Measurements from ENCODE around the gene XPOT. TPM values are rescaled to one million over a fixed set of nuclear protein-coding genes. Genes with fewer than 3 reads are reported as not detected.
A peak's percentile ranks its signal among the peaks of the same experiment; 100 is the strongest.

XPOT gene
- total RNA-seq, 2 donors from 2014 or later = 284 to 325 TPM

- DNase-seq = no peak
Measured at GRCh38 chr12:64402181-64402580, 2.0 kb upstream of the XPOT start.

GRCh38 chr12:64404470-64405256, 471 bp downstream of the XPOT start:
- peaks cover 9 to 21% of the 10 kb centered on the region in 2 donors for H3K36me3 Mint-ChIP-seq (ENCODE audit: insufficient read depth in 2 of 2)
- H3K4me1 Mint-ChIP-seq (ENCODE audit: low read depth) = peaks cover 44% of the 10 kb centered on the region
- ATAC-seq (replicated peaks in 1 of 2) (peak; percentile 65 to 70), DNase-seq (peak; percentile 85 to 90)
- H3K27me3 Mint-ChIP-seq (ENCODE audit: low read depth) = no peaks in the 10 kb centered on the region
- peak overlapping the region; percentile 100 for H3K27ac Mint-ChIP-seq
- H3K9me3 Mint-ChIP-seq = no peaks in the 10 kb centered on the region
- H3K4me3 Mint-ChIP-seq = peak overlapping the region; percentile 99

More at GRCh38 chr12:64402181-64402580, 2.0 kb upstream of the XPOT start:
- Mint-ChIP-seq H3K36me3 (ENCODE audit: insufficient read depth in 2 of 2) (peaks cover 9 to 16% of the 10 kb centered on the region in 2 donors), H3K9me3 (no peaks in the 10 kb centered on the region), H3K4me1 (ENCODE audit: low read depth) (peaks cover 31% of the 10 kb centered on the region), H3K4me3 (peak overlapping the region in 1 of 2 donors; percentile 54), H3K27ac (no peak overlapping the region), H3K27me3 (ENCODE audit: low read depth) (no peaks in the 10 kb centered on the region)
- no peak for ATAC-seq (replicated peaks in 1 of 2)

GRCh38 chr12:64407342-64408223, 3.4 kb downstream of the XPOT start:
- ATAC-seq (replicated peaks in 1 of 2) = no peak
- Mint-ChIP-seq H3K36me3 (ENCODE audit: insufficient read depth in 2 of 2) (peaks cover 9 to 38% of the 10 kb centered on the region in 2 donors), H3K27ac (no peak overlapping the region), H3K27me3 (ENCODE audit: low read depth) (no peaks in the 10 kb centered on the region), H3K9me3 (no peaks in the 10 kb centered on the region), H3K4me1 (ENCODE audit: low read depth) (peaks cover 40% of the 10 kb centered on the region), H3K4me3 (peak overlapping the region; percentile 4 to 18)
- DNase-seq = no peak

- Mint-ChIP-seq H3K4me1 (ENCODE audit: low read depth) (peaks cover 35% of the 10 kb centered on the region), H3K27ac (peak overlapping the region; percentile 60), H3K9me3 (no peaks in the 10 kb centered on the region), H3K36me3 (ENCODE audit: insufficient read depth in 2 of 2) (peaks cover 6 to 46% of the 10 kb centered on the region in 2 donors), H3K4me3 (no peak overlapping the region), H3K27me3 (ENCODE audit: low read depth) (no peaks in the 10 kb centered on the region)
- no peak for DNase-seq
- ATAC-seq (replicated peaks in 1 of 2) = no peak
Measured at GRCh38 chr12:64411427-64411826, 7.2 kb downstream of the XPOT start.

GRCh38 chr12:64412459-64412858, 8.3 kb downstream of the XPOT start:
- Mint-ChIP-seq H3K27me3 (ENCODE audit: low read depth) (no peaks in the 10 kb centered on the region), H3K27ac (peak overlapping the region; percentile 46), H3K4me1 (ENCODE audit: low read depth) (peaks cover 31% of the 10 kb centered on the region), H3K36me3 (ENCODE audit: insufficient read depth in 2 of 2) (peaks cover 8 to 44% of the 10 kb centered on the region in 2 donors), H3K9me3 (no peaks in the 10 kb centered on the region), H3K4me3 (no peak overlapping the region)
- DNase-seq (no peak), ATAC-seq (replicated peaks in 1 of 2) (no peak)

GRCh38 chr12:64413884-64414283, 9.7 kb downstream of the XPOT start:
- DNase-seq (no peak), ATAC-seq (replicated peaks in 1 of 2) (no peak)
- Mint-ChIP-seq H3K9me3 (no peaks in the 10 kb centered on the region), H3K36me3 (ENCODE audit: insufficient read depth in 2 of 2) (peaks cover 8 to 49% of the 10 kb centered on the region in 2 donors), H3K4me1 (ENCODE audit: low read depth) (peaks cover 19% of the 10 kb centered on the region), H3K4me3 (no peak overlapping the region), H3K27me3 (ENCODE audit: low read depth) (no peaks in the 10 kb centered on the region), H3K27ac (no peak overlapping the region)

GRCh38 chr12:64418209-64418608, 14.0 kb downstream of the XPOT start:
- Mint-ChIP-seq H3K9me3 (no peaks in the 10 kb centered on the region), H3K36me3 (ENCODE audit: insufficient read depth in 2 of 2) (peaks cover 12 to 56% of the 10 kb centered on the region in 2 donors), H3K4me1 (ENCODE audit: low read depth) (peaks cover 15% of the 10 kb centered on the region), H3K4me3 (no peak overlapping the region), H3K27me3 (ENCODE audit: low read depth) (no peaks in the 10 kb centered on the region), H3K27ac (peak overlapping the region; percentile 75)
- DNase-seq = no peak
- no peak for ATAC-seq (replicated peaks in 1 of 2)

- no peak for DNase-seq
- Mint-ChIP-seq H3K36me3 (ENCODE audit: insufficient read depth in 2 of 2) (peaks cover 12 to 60% of the 10 kb centered on the region in 2 donors), H3K9me3 (no peaks in the 10 kb centered on the region), H3K27me3 (ENCODE audit: low read depth) (no peaks in the 10 kb centered on the region), H3K4me3 (no peak overlapping the region), H3K27ac (no peak overlapping the region), H3K4me1 (ENCODE audit: low read depth) (peaks cover 15% of the 10 kb centered on the region)
- no peak for ATAC-seq (replicated peaks in 1 of 2)
Measured at GRCh38 chr12:64419696-64420095, 15.5 kb downstream of the XPOT start.

GRCh38 chr12:64427988-64428387, 23.8 kb downstream of the XPOT start:
- H3K27ac Mint-ChIP-seq = no peak overlapping the region

GRCh38 chr12:64428956-64429355, 24.8 kb downstream of the XPOT start:
- no peaks in the 10 kb centered on the region for H3K9me3 Mint-ChIP-seq
- no peak overlapping the region for H3K4me3 Mint-ChIP-seq
- H3K4me1 Mint-ChIP-seq (ENCODE audit: low read depth) = peaks cover 6% of the 10 kb centered on the region
- DNase-seq (no peak), ATAC-seq (replicated peaks in 1 of 2) (no peak)
- peaks cover 10 to 69% of the 10 kb centered on the region in 2 donors for H3K36me3 Mint-ChIP-seq (ENCODE audit: insufficient read depth in 2 of 2)
- no peak overlapping the region for H3K27ac Mint-ChIP-seq
- no peaks in the 10 kb centered on the region for H3K27me3 Mint-ChIP-seq (ENCODE audit: low read depth)

More at GRCh38 chr12:64427988-64428387, 23.8 kb downstream of the XPOT start:
- Mint-ChIP-seq H3K27me3 (ENCODE audit: low read depth) (no peaks in the 10 kb centered on the region), H3K4me1 (ENCODE audit: low read depth) (peaks cover 6% of the 10 kb centered on the region), H3K4me3 (no peak overlapping the region), H3K9me3 (no peaks in the 10 kb centered on the region), H3K36me3 (ENCODE audit: insufficient read depth in 2 of 2) (peaks cover 10 to 71% of the 10 kb centered on the region in 2 donors)
- DNase-seq (no peak), ATAC-seq (replicated peaks in 1 of 2) (no peak)

GRCh38 chr12:64430886-64431285, 26.7 kb downstream of the XPOT start:
- no peak for ATAC-seq (replicated peaks in 1 of 2)
- H3K4me1 Mint-ChIP-seq (ENCODE audit: low read depth) = peaks cover 6% of the 10 kb centered on the region
- H3K27ac Mint-ChIP-seq = no peak overlapping the region
- DNase-seq = no peak
- no peak overlapping the region for H3K4me3 Mint-ChIP-seq
- H3K27me3 Mint-ChIP-seq (ENCODE audit: low read depth) = no peaks in the 10 kb centered on the region
- peaks cover 10 to 70% of the 10 kb centered on the region in 2 donors for H3K36me3 Mint-ChIP-seq (ENCODE audit: insufficient read depth in 2 of 2)
- no peaks in the 10 kb centered on the region for H3K9me3 Mint-ChIP-seq

- Mint-ChIP-seq H3K4me1 (ENCODE audit: low read depth) (peaks cover 6% of the 10 kb centered on the region), H3K27ac (no peak overlapping the region), H3K9me3 (no peaks in the 10 kb centered on the region), H3K27me3 (ENCODE audit: low read depth) (no peaks in the 10 kb centered on the region), H3K4me3 (no peak overlapping the region), H3K36me3 (ENCODE audit: insufficient read depth in 2 of 2) (peaks cover 6 to 71% of the 10 kb centered on the region in 2 donors)
- DNase-seq (no peak), ATAC-seq (replicated peaks in 1 of 2) (no peak)
Measured at GRCh38 chr12:64431791-64432190, 27.6 kb downstream of the XPOT start.

GRCh38 chr12:64433915-64434314, 29.7 kb downstream of the XPOT start:
- Mint-ChIP-seq H3K36me3 (ENCODE audit: insufficient read depth in 2 of 2) (peaks cover 13 to 74% of the 10 kb centered on the region in 2 donors), H3K4me1 (ENCODE audit: low read depth) (peaks cover 6% of the 10 kb centered on the region)

More at GRCh38 chr12:64433915-64434314, 29.7 kb downstream of the XPOT start:
- DNase-seq (no peak), ATAC-seq (replicated peaks in 1 of 2) (no peak)
- Mint-ChIP-seq H3K9me3 (no peaks in the 10 kb centered on the region), H3K27me3 (ENCODE audit: low read depth) (no peaks in the 10 kb centered on the region), H3K27ac (no peak overlapping the region), H3K4me3 (no peak overlapping the region)
